Measurements from ENCODE around the gene MYNN. TPM values are rescaled to one million over a fixed set of nuclear protein-coding genes. Genes with fewer than 3 reads are reported as not detected.

MYNN gene
- total and polyA plus RNA-seq, 9 of the 15 experiments (the other 6 are each of a cell fraction or from before 2014, with no cell fraction given): 10.4 to 35.7 (median 21.3) TPM

DNA sequence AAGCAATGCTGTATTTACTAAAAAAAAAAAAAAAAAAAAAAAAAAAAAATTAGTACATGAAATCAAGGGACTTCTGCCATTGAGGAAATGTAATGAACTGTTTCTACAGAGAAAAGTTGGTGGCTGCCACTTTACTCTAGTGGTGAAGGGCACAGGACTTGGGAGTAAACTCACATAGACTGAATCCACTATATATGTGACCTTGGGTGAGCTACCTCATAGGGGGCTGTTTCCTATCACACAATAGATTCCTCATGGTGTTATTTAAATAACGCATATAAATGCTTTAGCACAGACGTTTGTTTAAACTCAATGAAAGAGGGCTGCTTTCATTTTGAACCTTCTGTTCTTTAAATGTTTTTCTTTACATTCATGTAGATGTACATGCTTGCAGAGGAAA, 34.1 kb upstream of the MYNN start:
- POLR2A ChIA-PET: interaction anchor here (1.1 kb wide), 1 partner anchor 14 kb away, joined by 3 read pairs; no protein-coding TSS in a partner anchor
- no peak for TF ChIP-seq ZNF134 (CRISPR knock-in tag; conservative IDR thresholded peaks at IDR 0.05)
- TF ChIP-seq, protein P1, sequence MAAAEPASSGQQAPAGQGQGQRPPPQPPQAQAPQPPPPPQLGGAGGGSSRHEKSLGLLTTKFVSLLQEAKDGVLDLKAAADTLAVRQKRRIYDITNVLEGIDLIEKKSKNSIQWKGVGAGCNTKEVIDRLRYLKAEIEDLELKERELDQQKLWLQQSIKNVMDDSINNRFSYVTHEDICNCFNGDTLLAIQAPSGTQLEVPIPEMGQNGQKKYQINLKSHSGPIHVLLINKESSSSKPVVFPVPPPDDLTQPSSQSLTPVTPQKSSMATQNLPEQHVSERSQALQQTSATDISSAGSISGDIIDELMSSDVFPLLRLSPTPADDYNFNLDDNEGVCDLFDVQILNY (CRISPR knock-in tag; IDR thresholded peaks at IDR 0.05): no peak
- TF ChIP-seq KLF6 (CRISPR knock-in tag; IDR thresholded peaks at IDR 0.05; ENCODE audit: borderline replicate concordance): no peak
- no peak for TF ChIP-seq KDM5B (IDR thresholded peaks at IDR 0.05; ENCODE audit: insufficient replicate concordance, low read depth, low read length)
- no peak for TF ChIP-seq JUNB (CRISPR knock-in tag; conservative IDR thresholded peaks at IDR 0.05)
- TF ChIP-seq, protein P2, sequence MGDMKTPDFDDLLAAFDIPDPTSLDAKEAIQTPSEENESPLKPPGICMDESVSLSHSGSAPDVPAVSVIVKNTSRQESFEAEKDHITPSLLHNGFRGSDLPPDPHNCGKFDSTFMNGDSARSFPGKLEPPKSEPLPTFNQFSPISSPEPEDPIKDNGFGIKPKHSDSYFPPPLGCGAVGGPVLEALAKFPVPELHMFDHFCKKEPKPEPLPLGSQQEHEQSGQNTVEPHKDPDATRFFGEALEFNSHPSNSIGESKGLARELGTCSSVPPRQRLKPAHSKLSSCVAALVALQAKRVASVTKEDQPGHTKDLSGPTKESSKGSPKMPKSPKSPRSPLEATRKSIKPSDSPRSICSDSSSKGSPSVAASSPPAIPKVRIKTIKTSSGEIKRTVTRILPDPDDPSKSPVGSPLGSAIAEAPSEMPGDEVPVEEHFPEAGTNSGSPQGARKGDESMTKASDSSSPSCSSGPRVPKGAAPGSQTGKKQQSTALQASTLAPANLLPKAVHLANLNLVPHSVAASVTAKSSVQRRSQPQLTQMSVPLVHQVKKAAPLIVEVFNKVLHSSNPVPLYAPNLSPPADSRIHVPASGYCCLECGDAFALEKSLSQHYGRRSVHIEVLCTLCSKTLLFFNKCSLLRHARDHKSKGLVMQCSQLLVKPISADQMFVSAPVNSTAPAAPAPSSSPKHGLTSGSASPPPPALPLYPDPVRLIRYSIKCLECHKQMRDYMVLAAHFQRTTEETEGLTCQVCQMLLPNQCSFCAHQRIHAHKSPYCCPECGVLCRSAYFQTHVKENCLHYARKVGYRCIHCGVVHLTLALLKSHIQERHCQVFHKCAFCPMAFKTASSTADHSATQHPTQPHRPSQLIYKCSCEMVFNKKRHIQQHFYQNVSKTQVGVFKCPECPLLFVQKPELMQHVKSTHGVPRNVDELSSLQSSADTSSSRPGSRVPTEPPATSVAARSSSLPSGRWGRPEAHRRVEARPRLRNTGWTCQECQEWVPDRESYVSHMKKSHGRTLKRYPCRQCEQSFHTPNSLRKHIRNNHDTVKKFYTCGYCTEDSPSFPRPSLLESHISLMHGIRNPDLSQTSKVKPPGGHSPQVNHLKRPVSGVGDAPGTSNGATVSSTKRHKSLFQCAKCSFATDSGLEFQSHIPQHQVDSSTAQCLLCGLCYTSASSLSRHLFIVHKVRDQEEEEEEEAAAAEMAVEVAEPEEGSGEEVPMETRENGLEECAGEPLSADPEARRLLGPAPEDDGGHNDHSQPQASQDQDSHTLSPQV (IDR thresholded peaks at IDR 0.05): no peak
- no peak for TF ChIP-seq ZNF444 (CRISPR knock-in tag; IDR thresholded peaks at IDR 0.05)
- TF ChIP-seq, protein P3, sequence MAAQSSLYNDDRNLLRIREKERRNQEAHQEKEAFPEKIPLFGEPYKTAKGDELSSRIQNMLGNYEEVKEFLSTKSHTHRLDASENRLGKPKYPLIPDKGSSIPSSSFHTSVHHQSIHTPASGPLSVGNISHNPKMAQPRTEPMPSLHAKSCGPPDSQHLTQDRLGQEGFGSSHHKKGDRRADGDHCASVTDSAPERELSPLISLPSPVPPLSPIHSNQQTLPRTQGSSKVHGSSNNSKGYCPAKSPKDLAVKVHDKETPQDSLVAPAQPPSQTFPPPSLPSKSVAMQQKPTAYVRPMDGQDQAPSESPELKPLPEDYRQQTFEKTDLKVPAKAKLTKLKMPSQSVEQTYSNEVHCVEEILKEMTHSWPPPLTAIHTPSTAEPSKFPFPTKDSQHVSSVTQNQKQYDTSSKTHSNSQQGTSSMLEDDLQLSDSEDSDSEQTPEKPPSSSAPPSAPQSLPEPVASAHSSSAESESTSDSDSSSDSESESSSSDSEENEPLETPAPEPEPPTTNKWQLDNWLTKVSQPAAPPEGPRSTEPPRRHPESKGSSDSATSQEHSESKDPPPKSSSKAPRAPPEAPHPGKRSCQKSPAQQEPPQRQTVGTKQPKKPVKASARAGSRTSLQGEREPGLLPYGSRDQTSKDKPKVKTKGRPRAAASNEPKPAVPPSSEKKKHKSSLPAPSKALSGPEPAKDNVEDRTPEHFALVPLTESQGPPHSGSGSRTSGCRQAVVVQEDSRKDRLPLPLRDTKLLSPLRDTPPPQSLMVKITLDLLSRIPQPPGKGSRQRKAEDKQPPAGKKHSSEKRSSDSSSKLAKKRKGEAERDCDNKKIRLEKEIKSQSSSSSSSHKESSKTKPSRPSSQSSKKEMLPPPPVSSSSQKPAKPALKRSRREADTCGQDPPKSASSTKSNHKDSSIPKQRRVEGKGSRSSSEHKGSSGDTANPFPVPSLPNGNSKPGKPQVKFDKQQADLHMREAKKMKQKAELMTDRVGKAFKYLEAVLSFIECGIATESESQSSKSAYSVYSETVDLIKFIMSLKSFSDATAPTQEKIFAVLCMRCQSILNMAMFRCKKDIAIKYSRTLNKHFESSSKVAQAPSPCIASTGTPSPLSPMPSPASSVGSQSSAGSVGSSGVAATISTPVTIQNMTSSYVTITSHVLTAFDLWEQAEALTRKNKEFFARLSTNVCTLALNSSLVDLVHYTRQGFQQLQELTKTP (IDR thresholded peaks at IDR 0.05; ENCODE audit: low read depth in 1 of 2, partially characterized antibody in 2 of 2): no peak
- TF ChIP-seq NFXL1 (CRISPR knock-in tag; IDR thresholded peaks at IDR 0.05): no peak
- no peak for TF ChIP-seq E2F8 (IDR thresholded peaks at IDR 0.05; ENCODE audit: low read depth, partially characterized antibody)

More for the DNA sequence above, 34.1 kb upstream of the MYNN start:
- WGBS (ENCODE audit: insufficient coverage, low coverage, missing lambda C conversion rate): 15% methylated on average over 2 of the region's 2 CpGs
- Histone ChIP-seq H4K20me1 (replicated peaks; ENCODE audit: control insufficient read depth, insufficient read depth, low read length) (no peaks in the 10 kb centered on the region), H3K27me3 (ENCODE audit: control insufficient read depth in 2 of 2, insufficient read depth in 2 of 2, low read length in 2 of 2) (no peaks in the 10 kb centered on the region), H3K9me3 (replicated peaks; ENCODE audit: control insufficient read depth, insufficient read depth, low read depth, low read length) (no peaks in the 10 kb centered on the region), H3K4me1 (replicated peaks in 1 of 2; ENCODE audit: control insufficient read depth in 2 of 2, insufficient read depth in 2 of 2, low read length in 2 of 2) (peaks cover 0 to 2% of the 10 kb centered on the region in 2 experiments; a peak in 2 of 5 replicates), H2AFZ (ENCODE audit: low read depth, low read length) (0 out of 2 replicates have a peak overlapping the region, but pooled peaks have one; percentile 23), H3K79me2 (ENCODE audit: control insufficient read depth, insufficient read depth, low read length) (no peaks in the 10 kb centered on the region), H3K4me2 (ENCODE audit: insufficient read depth, low read length) (no peak overlapping the region), H3K9me1 (ENCODE audit: control insufficient read depth, insufficient read depth, low read length) (no peaks in the 10 kb centered on the region), H3K9ac (ENCODE audit: insufficient read depth in 1 of 2, low read depth in 2 of 2, low read length in 2 of 2) (no peak overlapping the region), H3K27ac (ENCODE audit: extremely low read depth, low read depth, low read length) (no peak overlapping the region), H3K36me3 (ENCODE audit: control insufficient read depth, insufficient read depth, low read length) (no peaks in the 10 kb centered on the region), H3K4me3 (no peak overlapping the region)
- no TSS peak for BruUV-seq (replicated peaks)
- FAIRE-seq (no peak), ATAC-seq (no peak), DNase-seq (ENCODE audit: extremely low read depth in 1 of 4, low spot score in 3 of 4) (no peak)
- in situ Hi-C loops (cut with MboI): no loop called here
- intact Hi-C loops (cut with micrococcal nuclease): no loop called here
- CTCF ChIA-PET (ENCODE audit: low intra/inter-chr PET ratio): no interaction called here

Measured in K562 (cell line).